Loucy (cell line): Measurements from ENCODE around the gene CNMD.

Experiments
- H2AFZ ChIP-seq: fragments of 200-600 bp; sonication (generic); 2 replicates; pipeline ENCODE4 v1.6.0; 2016; ENCODE audit warnings: antibody characterized with exemption, mild to moderate bottlenecking, low read length, moderate library complexity
- H3F3A ChIP-seq: fragments of 200-600 bp; 2 replicates; pipeline ENCODE4 v1.6.0; 2016; ENCODE audit warnings: antibody characterized with exemption, low read depth, mild to moderate bottlenecking
- H3K27me3 ChIP-seq: fragments of 200-600 bp; sonication (generic); 2 replicates; pipeline ENCODE4 v1.6.1; 2014; ENCODE audit warnings: low read length, mild to moderate bottlenecking; ENCODE audit not compliant: insufficient read depth, poor library complexity, severe bottlenecking
- H3K36me3 ChIP-seq: fragments of 200-600 bp; sonication (generic); 2 replicates; pipeline ENCODE4 v1.6.1; 2016; ENCODE audit warnings: low read length; ENCODE audit not compliant: insufficient read depth
- H3K4me1 ChIP-seq: fragments of 200-600 bp; sonication (generic); 2 replicates; pipeline ENCODE4 v1.5.1; 2014; ENCODE audit warnings: low read length, mild to moderate bottlenecking; ENCODE audit not compliant: insufficient read depth, poor library complexity, severe bottlenecking
- H3K4me2 ChIP-seq: fragments of 200-600 bp; sonication (generic); 2 replicates; pipeline ENCODE4 v1.6.0; 2014; ENCODE audit warnings: antibody characterized with exemption, low read length, low read depth, mild to moderate bottlenecking; ENCODE audit not compliant: poor library complexity, severe bottlenecking
- H3K4me3 ChIP-seq: fragments of 200-600 bp; sonication (generic); 2 replicates; pipeline ENCODE4 v1.5.1; 2014; ENCODE audit warnings: low read length, mild to moderate bottlenecking, mixed read lengths; ENCODE audit not compliant: poor library complexity, severe bottlenecking
- H3K79me2 ChIP-seq: fragments of 200-600 bp; sonication (generic); 2 replicates; pipeline ENCODE4 v1.6.1; 2014; ENCODE audit warnings: low read length; ENCODE audit not compliant: insufficient read depth
- H3K9ac ChIP-seq: fragments of 200-600 bp; sonication (generic); 2 replicates; pipeline ENCODE4 v1.6.0; 2014; ENCODE audit warnings: mild to moderate bottlenecking, low read depth, low read length, moderate library complexity; ENCODE audit not compliant: poor library complexity, severe bottlenecking
- H3K9me2 ChIP-seq: fragments of 200-600 bp; sonication (generic); replicated peaks from 2 replicates; pipeline ENCODE4 v1.6.1; 2016; ENCODE audit warnings: low read depth, low read length, mixed read lengths
- H3K9me3 ChIP-seq: fragments of 200-600 bp; sonication (generic); 2 replicates; pipeline ENCODE4 v1.6.1; 2014; ENCODE audit warnings: mild to moderate bottlenecking, antibody characterized with exemption, low read length, low read depth; ENCODE audit not compliant: insufficient read depth
- H4K20me1 ChIP-seq: fragments of 200-600 bp; sonication (generic); 2 replicates; pipeline ENCODE4 v1.6.0; 2014; ENCODE audit warnings: antibody characterized with exemption, low read length, mild to moderate bottlenecking; ENCODE audit not compliant: insufficient read depth, poor library complexity, severe bottlenecking
- CTCF ChIP-seq: fragments of 200-600 bp; sonication (generic); conservative IDR thresholded peaks from 2 replicates; pipeline ENCODE4 v1.5.1; 2014; ENCODE audit warnings: mild to moderate bottlenecking, antibody characterized with exemption, low read length
- EZH2phosphoT487 ChIP-seq: fragments of 200-600 bp; IDR thresholded peaks from 2 replicates; pipeline ENCODE4 v1.6.1; 2018; ENCODE audit warnings: antibody characterized with exemption, mild to moderate bottlenecking, moderate library complexity, borderline replicate concordance

Gene CNMD

GRCh38 chr13:52664272-52664671, 75.3 kb downstream of the CNMD start:
- TF ChIP-seq CTCF = no peak
- TF ChIP-seq EZH2phosphoT487 = no peak
- no peaks in the 10 kb centered on the region for H3F3A ChIP-seq
- H2AFZ ChIP-seq = no peak overlapping the region
- H3K4me3 ChIP-seq = no peak overlapping the region
- H3K4me1 ChIP-seq = no peaks in the 10 kb centered on the region
- peaks cover 10% of the 10 kb centered on the region; the same call in 1 of the 2 replicates for H3K79me2 ChIP-seq
- no peaks in the 10 kb centered on the region for H4K20me1 ChIP-seq
- peaks cover 77% of the 10 kb centered on the region; the same call in 1 of the 2 replicates for H3K36me3 ChIP-seq
- no peaks in the 10 kb centered on the region for H3K9me2 ChIP-seq
- H3K9me3 ChIP-seq = no peaks in the 10 kb centered on the region
- H3K4me2 ChIP-seq = no peak overlapping the region
- H3K9ac ChIP-seq = no peak overlapping the region
- no peaks in the 10 kb centered on the region for H3K27me3 ChIP-seq

GRCh38 chr13:52659340-52659739, 80.3 kb downstream of the CNMD start:
- no peak overlapping the region for H2AFZ ChIP-seq
- H3K9me2 ChIP-seq = no peaks in the 10 kb centered on the region
- H3F3A ChIP-seq = no peaks in the 10 kb centered on the region
- no peak overlapping the region for H3K4me2 ChIP-seq
- H3K9ac ChIP-seq = no peak overlapping the region
- H3K27me3 ChIP-seq = no peaks in the 10 kb centered on the region
- H4K20me1 ChIP-seq = peaks cover 30% of the 10 kb centered on the region
- H3K4me3 ChIP-seq = no peak overlapping the region
- TF ChIP-seq EZH2phosphoT487 (no peak), CTCF (no peak)
- peaks cover 54% of the 10 kb centered on the region for H3K79me2 ChIP-seq
- H3K9me3 ChIP-seq = no peaks in the 10 kb centered on the region
- peaks cover 39% of the 10 kb centered on the region for H3K4me1 ChIP-seq
- H3K36me3 ChIP-seq = peaks cover 52% of the 10 kb centered on the region; the same call in 1 of the 2 replicates
